ENCODE results near the gene MCCD1. TPM values are rescaled to one million over a fixed set of nuclear protein-coding genes. Genes with fewer than 3 reads are reported as not detected.

Gene MCCD1
- total and polyA plus RNA-seq, 2 of the 13 experiments (the other 11 are each of a cell fraction or from before 2014, with no cell fraction given), result 0.15 TPM; not detected in 1

DNA sequence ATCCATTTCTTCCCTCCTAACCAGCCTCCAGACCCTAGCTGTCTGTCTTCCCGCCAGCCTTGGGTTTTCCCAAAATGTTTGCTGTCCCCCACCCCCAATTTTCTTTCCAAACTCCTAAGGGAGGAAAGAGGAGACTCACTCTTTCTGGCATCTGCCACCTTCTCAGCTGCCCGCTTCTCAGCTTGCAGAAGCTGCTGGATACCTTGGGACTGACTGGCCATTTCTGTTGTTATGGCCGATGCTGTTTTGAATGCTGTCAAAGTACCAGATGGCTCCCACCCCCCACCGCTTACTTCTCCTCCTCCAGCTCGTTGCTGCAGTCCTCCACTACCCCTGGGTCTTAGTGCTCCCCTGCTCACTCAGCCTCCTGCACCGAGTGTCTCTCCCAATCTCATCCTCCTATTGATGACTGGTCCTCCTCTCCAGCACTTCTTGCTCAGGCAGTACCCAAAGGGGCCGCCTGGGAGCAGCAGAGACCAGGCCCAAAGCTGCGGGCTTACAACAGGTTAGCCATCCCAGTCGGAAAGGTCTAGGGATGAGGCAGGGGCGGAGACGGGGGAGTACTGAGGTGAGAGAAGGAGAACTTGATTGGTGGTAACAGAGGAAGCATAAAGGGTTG lies 17.7 kb downstream of the MCCD1 start, which contains the start of gene ATP6V1G2 (continued):
- TF ChIP-seq, protein P1, sequence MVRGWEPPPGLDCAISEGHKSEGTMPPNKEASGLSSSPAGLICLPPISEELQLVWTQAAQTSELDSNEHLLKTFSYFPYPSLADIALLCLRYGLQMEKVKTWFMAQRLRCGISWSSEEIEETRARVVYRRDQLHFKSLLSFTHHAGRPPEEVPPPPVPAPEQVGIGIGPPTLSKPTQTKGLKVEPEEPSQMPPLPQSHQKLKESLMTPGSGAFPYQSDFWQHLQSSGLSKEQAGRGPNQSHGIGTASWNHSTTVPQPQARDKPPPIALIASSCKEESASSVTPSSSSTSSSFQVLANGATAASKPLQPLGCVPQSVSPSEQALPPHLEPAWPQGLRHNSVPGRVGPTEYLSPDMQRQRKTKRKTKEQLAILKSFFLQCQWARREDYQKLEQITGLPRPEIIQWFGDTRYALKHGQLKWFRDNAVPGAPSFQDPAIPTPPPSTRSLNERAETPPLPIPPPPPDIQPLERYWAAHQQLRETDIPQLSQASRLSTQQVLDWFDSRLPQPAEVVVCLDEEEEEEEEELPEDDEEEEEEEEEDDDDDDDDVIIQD (CRISPR knock-in tag; IDR thresholded peaks at IDR 0.05; ENCODE audit: low read depth), result peak; percentile 63; the same call in 1 of the 2 replicates
- TF ChIP-seq, protein P2, sequence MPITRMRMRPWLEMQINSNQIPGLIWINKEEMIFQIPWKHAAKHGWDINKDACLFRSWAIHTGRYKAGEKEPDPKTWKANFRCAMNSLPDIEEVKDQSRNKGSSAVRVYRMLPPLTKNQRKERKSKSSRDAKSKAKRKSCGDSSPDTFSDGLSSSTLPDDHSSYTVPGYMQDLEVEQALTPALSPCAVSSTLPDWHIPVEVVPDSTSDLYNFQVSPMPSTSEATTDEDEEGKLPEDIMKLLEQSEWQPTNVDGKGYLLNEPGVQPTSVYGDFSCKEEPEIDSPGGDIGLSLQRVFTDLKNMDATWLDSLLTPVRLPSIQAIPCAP (CRISPR knock-in tag; IDR thresholded peaks at IDR 0.05; ENCODE audit: low read depth), result no peak
- TF ChIP-seq ZNF772 (CRISPR knock-in tag; IDR thresholded peaks at IDR 0.05) (0 out of 2 replicates have a peak, but pooled peaks have one; percentile 49), KLF9 (CRISPR knock-in tag; IDR thresholded peaks at IDR 0.05; ENCODE audit: low read depth) (peak; percentile 51; the same call in 1 of the 2 replicates), SIN3B (IDR thresholded peaks at IDR 0.05; ENCODE audit: low read length) (peak; percentile 74; the same call in 1 of the 2 replicates), HOXA3 (CRISPR knock-in tag; IDR thresholded peaks at IDR 0.05) (peak; percentile 28; the same call in 1 of the 2 replicates), IRF2 (CRISPR knock-in tag; IDR thresholded peaks at IDR 0.05) (peak; percentile 76; the same call in 1 of the 2 replicates), FOXK1 (CRISPR knock-in tag; IDR thresholded peaks at IDR 0.05; ENCODE audit: borderline replicate concordance, low read depth) (0 out of 2 replicates have a peak, but pooled peaks have one; percentile 49), TEAD3 (CRISPR knock-in tag; optimal IDR thresholded peaks at IDR 0.05; ENCODE audit: borderline replicate concordance) (peak; percentile 71), BHLHE40 (IDR thresholded peaks at IDR 0.05; ENCODE audit: low read length) (peak; percentile 55; the same call in 1 of the 2 replicates), RXRB (CRISPR knock-in tag; IDR thresholded peaks at IDR 0.05; ENCODE audit: borderline replicate concordance) (peak; percentile 57; the same call in 1 of the 2 replicates), PPARG (CRISPR knock-in tag; conservative IDR thresholded peaks at IDR 0.05) (peak; percentile 53; the same call in 1 of the 2 replicates), NFYC (CRISPR knock-in tag; IDR thresholded peaks at IDR 0.05) (peak; percentile 60), ZNF205 (CRISPR knock-in tag; IDR thresholded peaks at IDR 0.05) (0 out of 2 replicates have a peak, but pooled peaks have one; percentile 32), ZNF234 (CRISPR knock-in tag; conservative IDR thresholded peaks at IDR 0.05) (0 out of 2 replicates have a peak, but pooled peaks have one; percentile 46), DNMT1 (CRISPR knock-in tag; IDR thresholded peaks at IDR 0.05) (no peak), TARDBP (CRISPR knock-in tag; IDR thresholded peaks at IDR 0.05) (peak; percentile 33; the same call in 1 of the 2 replicates)
- TF ChIP-seq, protein P3, sequence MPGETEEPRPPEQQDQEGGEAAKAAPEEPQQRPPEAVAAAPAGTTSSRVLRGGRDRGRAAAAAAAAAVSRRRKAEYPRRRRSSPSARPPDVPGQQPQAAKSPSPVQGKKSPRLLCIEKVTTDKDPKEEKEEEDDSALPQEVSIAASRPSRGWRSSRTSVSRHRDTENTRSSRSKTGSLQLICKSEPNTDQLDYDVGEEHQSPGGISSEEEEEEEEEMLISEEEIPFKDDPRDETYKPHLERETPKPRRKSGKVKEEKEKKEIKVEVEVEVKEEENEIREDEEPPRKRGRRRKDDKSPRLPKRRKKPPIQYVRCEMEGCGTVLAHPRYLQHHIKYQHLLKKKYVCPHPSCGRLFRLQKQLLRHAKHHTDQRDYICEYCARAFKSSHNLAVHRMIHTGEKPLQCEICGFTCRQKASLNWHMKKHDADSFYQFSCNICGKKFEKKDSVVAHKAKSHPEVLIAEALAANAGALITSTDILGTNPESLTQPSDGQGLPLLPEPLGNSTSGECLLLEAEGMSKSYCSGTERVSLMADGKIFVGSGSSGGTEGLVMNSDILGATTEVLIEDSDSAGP (CRISPR knock-in tag; IDR thresholded peaks at IDR 0.05; ENCODE audit: borderline replicate concordance), result no peak; the same call in none of the 2 replicates
- TF ChIP-seq, protein P4, sequence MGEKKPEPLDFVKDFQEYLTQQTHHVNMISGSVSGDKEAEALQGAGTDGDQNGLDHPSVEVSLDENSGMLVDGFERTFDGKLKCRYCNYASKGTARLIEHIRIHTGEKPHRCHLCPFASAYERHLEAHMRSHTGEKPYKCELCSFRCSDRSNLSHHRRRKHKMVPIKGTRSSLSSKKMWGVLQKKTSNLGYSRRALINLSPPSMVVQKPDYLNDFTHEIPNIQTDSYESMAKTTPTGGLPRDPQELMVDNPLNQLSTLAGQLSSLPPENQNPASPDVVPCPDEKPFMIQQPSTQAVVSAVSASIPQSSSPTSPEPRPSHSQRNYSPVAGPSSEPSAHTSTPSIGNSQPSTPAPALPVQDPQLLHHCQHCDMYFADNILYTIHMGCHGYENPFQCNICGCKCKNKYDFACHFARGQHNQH (CRISPR knock-in tag; IDR thresholded peaks at IDR 0.05), result peak; percentile 34; the same call in 1 of the 2 replicates
- TF ChIP-seq, protein P5, sequence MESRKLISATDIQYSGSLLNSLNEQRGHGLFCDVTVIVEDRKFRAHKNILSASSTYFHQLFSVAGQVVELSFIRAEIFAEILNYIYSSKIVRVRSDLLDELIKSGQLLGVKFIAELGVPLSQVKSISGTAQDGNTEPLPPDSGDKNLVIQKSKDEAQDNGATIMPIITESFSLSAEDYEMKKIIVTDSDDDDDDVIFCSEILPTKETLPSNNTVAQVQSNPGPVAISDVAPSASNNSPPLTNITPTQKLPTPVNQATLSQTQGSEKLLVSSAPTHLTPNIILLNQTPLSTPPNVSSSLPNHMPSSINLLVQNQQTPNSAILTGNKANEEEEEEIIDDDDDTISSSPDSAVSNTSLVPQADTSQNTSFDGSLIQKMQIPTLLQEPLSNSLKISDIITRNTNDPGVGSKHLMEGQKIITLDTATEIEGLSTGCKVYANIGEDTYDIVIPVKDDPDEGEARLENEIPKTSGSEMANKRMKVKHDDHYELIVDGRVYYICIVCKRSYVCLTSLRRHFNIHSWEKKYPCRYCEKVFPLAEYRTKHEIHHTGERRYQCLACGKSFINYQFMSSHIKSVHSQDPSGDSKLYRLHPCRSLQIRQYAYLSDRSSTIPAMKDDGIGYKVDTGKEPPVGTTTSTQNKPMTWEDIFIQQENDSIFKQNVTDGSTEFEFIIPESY (CRISPR knock-in tag; IDR thresholded peaks at IDR 0.05), result peak; percentile 48; the same call in 1 of the 2 replicates

Data from HepG2 (cell line).